ENCODE data around the gene FOXL3.
"Not testable (repeated sequence)": the region's sequence is repeated elsewhere in the genome, so short reads cannot be mapped to it uniquely, and the experiment has no call there.

FOXL3 gene

GRCh38 chr7:255721-256361, 34.1 kb upstream of the FOXL3 start:
- no peak for DNase-seq

- no peak for DNase-seq
These were observed 33.5 kb upstream of the FOXL3 start for GRCh38 chr7:256461-256940.

GRCh38 chr7:256981-257646, 32.9 kb upstream of the FOXL3 start:
- no peak for DNase-seq

GRCh38 chr7:257647-257992, 32.4 kb upstream of the FOXL3 start:
- no peak for DNase-seq

GRCh38 chr7:258476-259190, 31.3 kb upstream of the FOXL3 start:
- DNase-seq: no peak

- no peak for DNase-seq
These were observed 30.8 kb upstream of the FOXL3 start for GRCh38 chr7:259191-259505.

GRCh38 chr7:259751-260405, 30.1 kb upstream of the FOXL3 start:
- no peak for DNase-seq

- DNase-seq: no peak
These were observed 29.3 kb upstream of the FOXL3 start for GRCh38 chr7:260441-261281.

GRCh38 chr7:261341-262250, 28.4 kb upstream of the FOXL3 start:
- no peak for DNase-seq

GRCh38 chr7:262251-262572, 27.8 kb upstream of the FOXL3 start:
- DNase-seq: no peak

- DNase-seq: not testable (repeated sequence)
These were observed 27.2 kb upstream of the FOXL3 start for GRCh38 chr7:262631-263311.

GRCh38 chr7:263483-264351, 26.3 kb upstream of the FOXL3 start:
- not testable (repeated sequence) for DNase-seq

GRCh38 chr7:264541-265191, 25.3 kb upstream of the FOXL3 start:
- no peak for DNase-seq

- DNase-seq: no peak
These were observed 24.6 kb upstream of the FOXL3 start for GRCh38 chr7:265192-265997.

GRCh38 chr7:265998-266850, 23.7 kb upstream of the FOXL3 start:
- no peak for DNase-seq

- no peak for DNase-seq
These were observed 22.8 kb upstream of the FOXL3 start for GRCh38 chr7:266851-267840.

- no peak for DNase-seq
These were observed 21.0 kb upstream of the FOXL3 start for GRCh38 chr7:268991-269390.

Data from NK-92 treated with Interleukin-12 subunit alpha and Interleukin-12 subunit beta, amount 100 ng/mL, for 24 hours (cell line).